Measurements from ENCODE around the gene SNRNP35. TPM values are rescaled to one million over a fixed set of nuclear protein-coding genes. Genes with fewer than 3 reads are reported as not detected.

SNRNP35 gene
- total and polyA plus RNA-seq, 2 of the 8 experiments (the other 6 are each of a cell fraction or from before 2014, with no cell fraction given) = 8.0 to 16.9 TPM

- no peak overlapping the region for H3K56ac ChIP-seq (replicated peaks; ENCODE audit: insufficient read length, low read depth, low read length)
- TF ChIP-seq RAD21 (IDR thresholded peaks at IDR 0.05 in 1 of 2, conservative IDR thresholded peaks at IDR 0.05 in 1 of 2; ENCODE audit: low read depth in 2 of 2, low read length in 2 of 2) = no peak
- no peak for TF ChIP-seq RBBP5 (IDR thresholded peaks at IDR 0.05; ENCODE audit: borderline replicate concordance, low read depth, low read length)
- no peak for TF ChIP-seq YY1 (IDR thresholded peaks at IDR 0.05; ENCODE audit: low read depth, low read length)
- TF ChIP-seq JUN (IDR thresholded peaks at IDR 0.05; ENCODE audit: low read depth, low read length) = no peak
- TF ChIP-seq, protein P1, sequence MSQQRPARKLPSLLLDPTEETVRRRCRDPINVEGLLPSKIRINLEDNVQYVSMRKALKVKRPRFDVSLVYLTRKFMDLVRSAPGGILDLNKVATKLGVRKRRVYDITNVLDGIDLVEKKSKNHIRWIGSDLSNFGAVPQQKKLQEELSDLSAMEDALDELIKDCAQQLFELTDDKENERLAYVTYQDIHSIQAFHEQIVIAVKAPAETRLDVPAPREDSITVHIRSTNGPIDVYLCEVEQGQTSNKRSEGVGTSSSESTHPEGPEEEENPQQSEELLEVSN (IDR thresholded peaks at IDR 0.05) = no peak
- no peak for TF ChIP-seq ATF3 (IDR thresholded peaks at IDR 0.05; ENCODE audit: insufficient read depth, low read depth, low read length)
- TF ChIP-seq SP1 (IDR thresholded peaks at IDR 0.05; ENCODE audit: low read depth, low read length) = no peak
- no peak for TF ChIP-seq BRCA1 (IDR thresholded peaks at IDR 0.05; ENCODE audit: low read depth, low read length)
- no peak for TF ChIP-seq TAF1 (IDR thresholded peaks at IDR 0.05; ENCODE audit: low read depth, low read length)
- TF ChIP-seq NRF1 (IDR thresholded peaks at IDR 0.05; ENCODE audit: low read depth, low read length) = no peak
- no peak for TF ChIP-seq POLR2A (IDR thresholded peaks at IDR 0.05; ENCODE audit: control extremely low read depth in 1 of 2, low read depth in 2 of 2, low read length in 2 of 2)
- no peak for TF ChIP-seq NANOG (IDR thresholded peaks at IDR 0.05; ENCODE audit: insufficient read depth, low read depth, low read length, poor library complexity, severe bottlenecking)
- no peak for TF ChIP-seq CHD1 (IDR thresholded peaks at IDR 0.05; ENCODE audit: low read depth, low read length)
- TF ChIP-seq BCL11A (IDR thresholded peaks at IDR 0.05; ENCODE audit: low read depth in 2 of 2, low read length in 2 of 2) = no peak
- H3K4me1 ChIP-seq (replicated peaks in 1 of 4; ENCODE audit: control insufficient read depth in 3 of 4, insufficient read depth in 4 of 4, low read length in 3 of 4) = peaks cover 0 to 6% (median 0%) of the 10 kb centered on the region in 4 experiments; a peak in 4 of 7 replicates
- H3K4me3 ChIP-seq (ENCODE audit: extremely low read depth in 1 of 4, insufficient read depth in 2 of 4, low read depth in 3 of 4, low read length in 4 of 4) = no peak overlapping the region
- ChIA-PET POLR2A (ENCODE audit: partially characterized antibody) (interaction anchor here (1.7 kb wide), 1 partner anchor 29 kb away, joined by 5 read pairs; the partner anchor contains the start of gene SNRNP35), CTCF (ENCODE audit: partially characterized antibody) (interaction anchor here (0.6 to 1.1 kb wide), 2 partner anchors 10 to 149 kb away, joined by 3 to 4 read pairs; no protein-coding TSS in a partner anchor)
- H3K79me1 ChIP-seq (ENCODE audit: low read depth, low read length) = no peaks in the 10 kb centered on the region
- H3K79me2 ChIP-seq (ENCODE audit: control insufficient read depth in 1 of 2, insufficient read depth in 2 of 2, low read length in 2 of 2) = no peaks in the 10 kb centered on the region
- H3K14ac ChIP-seq (ENCODE audit: insufficient read length) = no peak overlapping the region
- no peak overlapping the region for H2BK20ac ChIP-seq (ENCODE audit: low read length)
- H3K27me3 ChIP-seq (replicated peaks in 1 of 4; ENCODE audit: control insufficient read depth in 3 of 4, extremely low read depth in 1 of 4, insufficient read depth in 3 of 4, low read length in 3 of 4) = no peaks in the 10 kb centered on the region
- no peak overlapping the region for H3K23ac ChIP-seq (ENCODE audit: insufficient read length)
- 93% methylated on average over 6 of the region's 6 CpGs; no CpG with 5 or more reads in 1 of the 2 experiments for WGBS, 2 experiments (ENCODE audit: extremely low coverage in 1 of 2, insufficient coverage in 1 of 2, insufficient read length in 1 of 2, insufficient replicate concordance in 2 of 2, low coverage in 1 of 2, low lambda C conversion rate in 2 of 2, missing lambda C conversion rate in 1 of 2)
- no peak overlapping the region for H2BK120ac ChIP-seq (replicated peaks; ENCODE audit: low read depth, low read length)
- no peak overlapping the region for H2AFZ ChIP-seq (ENCODE audit: low read length)
- H4K91ac ChIP-seq (replicated peaks; ENCODE audit: insufficient read length, low read length) = no peak overlapping the region
- no peak overlapping the region for H4K8ac ChIP-seq (ENCODE audit: extremely low read depth, insufficient read depth, low read length)
- H3K4me2 ChIP-seq (ENCODE audit: insufficient read depth in 1 of 2, low read depth in 2 of 2, low read length in 2 of 2) = no peak overlapping the region
- H3K18ac ChIP-seq (ENCODE audit: extremely low read depth, low read length) = no peak overlapping the region
- no peak overlapping the region for H4K5ac ChIP-seq (ENCODE audit: insufficient read length, low read depth, low read length)
- no peaks in the 10 kb centered on the region for H3K36me3 ChIP-seq (ENCODE audit: control insufficient read depth in 2 of 4, insufficient read depth in 4 of 4, low read length in 3 of 4)
- no peak overlapping the region for H2BK12ac ChIP-seq (ENCODE audit: low read depth, low read length)
- no peaks in the 10 kb centered on the region for H3K23me2 ChIP-seq (ENCODE audit: low read depth, low read length)
- DNase-seq (ENCODE audit: low read depth in 1 of 2, low spot score in 2 of 2) = no peak
- no peak overlapping the region for H3K4ac ChIP-seq (replicated peaks; ENCODE audit: insufficient read length, low read depth, low read length)
- no peak overlapping the region for H2BK15ac ChIP-seq (ENCODE audit: low read length)
- H2BK5ac ChIP-seq (ENCODE audit: low read depth, low read length) = no peak overlapping the region
- FAIRE-seq = no peak
- H3K9me3 ChIP-seq (ENCODE audit: insufficient read depth in 2 of 2, low read depth in 1 of 2, low read length in 1 of 2) = no peaks in the 10 kb centered on the region
- no peak overlapping the region for H2AK5ac ChIP-seq (ENCODE audit: low read depth, low read length)
- H3K9ac ChIP-seq (replicated peaks in 1 of 4; ENCODE audit: extremely low read depth in 1 of 4, low read depth in 3 of 4, low read length in 3 of 4) = no peak overlapping the region
- no peaks in the 10 kb centered on the region for H4K20me1 ChIP-seq (replicated peaks in 1 of 2; ENCODE audit: control insufficient read depth in 1 of 2, insufficient read depth in 2 of 2, low read length in 2 of 2)
- no peak overlapping the region for H3K27ac ChIP-seq (ENCODE audit: low read depth, low read length)
Observed at GRCh38 chr12:123487428-123487827, 29.5 kb downstream of the SNRNP35 start.

All from H1 (cell line).